ENCODE measurements around the gene PHC2. TPM values are rescaled to one million over a fixed set of nuclear protein-coding genes. Genes with fewer than 3 reads are reported as not detected.
"Not testable (repeated sequence)": the region's sequence is repeated elsewhere in the genome, so short reads cannot be mapped to it uniquely, and the experiment has no call there.

Gene PHC2
- total and polyA plus RNA-seq, 2 experiments from 2014 or later = 77.5 to 121 TPM

GRCh38 chr1:33292726-33293340, 138.1 kb downstream of the PHC2 start:
- 82% methylated on average over 13 of the region's 13 CpGs for WGBS (ENCODE audit: low lambda C conversion rate, missing lambda C conversion rate)
- no peak overlapping the region for H3K4me2 ChIP-seq
- no peaks in the 10 kb centered on the region for H3K36me3 ChIP-seq (replicated peaks; ENCODE audit: insufficient read depth, low read depth)

DNA sequence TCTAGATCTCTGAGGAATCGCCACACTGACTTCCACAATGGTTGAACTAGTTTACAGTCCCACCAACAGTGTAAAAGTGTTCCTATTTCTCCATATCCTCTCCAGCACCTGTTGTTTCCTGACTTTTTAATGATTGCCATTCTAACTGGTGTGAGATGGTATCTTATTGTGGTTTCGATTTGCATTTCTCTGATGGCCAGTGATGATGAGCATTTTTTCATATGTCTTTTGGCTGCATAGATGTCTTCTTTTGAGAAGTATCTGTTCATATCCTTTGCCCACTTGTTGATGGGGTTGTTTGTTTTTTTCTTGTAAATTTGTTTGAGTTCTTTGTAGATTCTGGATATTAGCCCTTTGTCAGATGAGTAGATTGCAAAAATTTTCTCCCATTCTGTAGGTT, 140.3 kb downstream of the PHC2 start:
- H3K4me2 ChIP-seq; H3K9me2 ChIP-seq (replicated peaks; ENCODE audit: insufficient read depth); H4K20me1 ChIP-seq (ENCODE audit: insufficient read depth, poor library complexity, severe bottlenecking); H3K79me2 ChIP-seq; H3K4me1 ChIP-seq (ENCODE audit: insufficient read depth); H3K27me3 ChIP-seq; H3K27ac ChIP-seq; H3K9me3 ChIP-seq (ENCODE audit: low read depth); DNase-seq (ENCODE audit: low spot score); H3K4me3 ChIP-seq; H2AFZ ChIP-seq; H3K36me3 ChIP-seq (replicated peaks; ENCODE audit: insufficient read depth, low read depth): not testable (repeated sequence)
- 100% methylated on average over 1 of the region's 2 CpGs for WGBS (ENCODE audit: low lambda C conversion rate, missing lambda C conversion rate)

More at GRCh38 chr1:33292726-33293340, 138.1 kb downstream of the PHC2 start:
- H4K20me1 ChIP-seq (ENCODE audit: insufficient read depth, poor library complexity, severe bottlenecking) = no peaks in the 10 kb centered on the region
- DNase-seq (ENCODE audit: low spot score) = no peak
- H3K9me2 ChIP-seq (replicated peaks; ENCODE audit: insufficient read depth) = no peaks in the 10 kb centered on the region
- no peaks in the 10 kb centered on the region for H3K27me3 ChIP-seq
- no peak overlapping the region for H3K4me3 ChIP-seq
- H2AFZ ChIP-seq = no peak overlapping the region
- no peaks in the 10 kb centered on the region for H3K4me1 ChIP-seq (ENCODE audit: insufficient read depth)
- TF ChIP-seq EZH2phosphoT487 (IDR thresholded peaks at IDR 0.05; ENCODE audit: low read depth, severe bottlenecking, unreplicated experiment) = no peak
- TF ChIP-seq, protein P1, sequence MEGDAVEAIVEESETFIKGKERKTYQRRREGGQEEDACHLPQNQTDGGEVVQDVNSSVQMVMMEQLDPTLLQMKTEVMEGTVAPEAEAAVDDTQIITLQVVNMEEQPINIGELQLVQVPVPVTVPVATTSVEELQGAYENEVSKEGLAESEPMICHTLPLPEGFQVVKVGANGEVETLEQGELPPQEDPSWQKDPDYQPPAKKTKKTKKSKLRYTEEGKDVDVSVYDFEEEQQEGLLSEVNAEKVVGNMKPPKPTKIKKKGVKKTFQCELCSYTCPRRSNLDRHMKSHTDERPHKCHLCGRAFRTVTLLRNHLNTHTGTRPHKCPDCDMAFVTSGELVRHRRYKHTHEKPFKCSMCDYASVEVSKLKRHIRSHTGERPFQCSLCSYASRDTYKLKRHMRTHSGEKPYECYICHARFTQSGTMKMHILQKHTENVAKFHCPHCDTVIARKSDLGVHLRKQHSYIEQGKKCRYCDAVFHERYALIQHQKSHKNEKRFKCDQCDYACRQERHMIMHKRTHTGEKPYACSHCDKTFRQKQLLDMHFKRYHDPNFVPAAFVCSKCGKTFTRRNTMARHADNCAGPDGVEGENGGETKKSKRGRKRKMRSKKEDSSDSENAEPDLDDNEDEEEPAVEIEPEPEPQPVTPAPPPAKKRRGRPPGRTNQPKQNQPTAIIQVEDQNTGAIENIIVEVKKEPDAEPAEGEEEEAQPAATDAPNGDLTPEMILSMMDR (IDR thresholded peaks at IDR 0.05; ENCODE audit: poor library complexity) = no peak
- TF ChIP-seq EZH2 (IDR thresholded peaks at IDR 0.05; ENCODE audit: borderline replicate concordance) = no peak
- no peaks in the 10 kb centered on the region for H3K9me3 ChIP-seq (ENCODE audit: low read depth)
- no peak overlapping the region for H3K27ac ChIP-seq
- H3K79me2 ChIP-seq = peaks cover 6% of the 10 kb centered on the region

DNA sequence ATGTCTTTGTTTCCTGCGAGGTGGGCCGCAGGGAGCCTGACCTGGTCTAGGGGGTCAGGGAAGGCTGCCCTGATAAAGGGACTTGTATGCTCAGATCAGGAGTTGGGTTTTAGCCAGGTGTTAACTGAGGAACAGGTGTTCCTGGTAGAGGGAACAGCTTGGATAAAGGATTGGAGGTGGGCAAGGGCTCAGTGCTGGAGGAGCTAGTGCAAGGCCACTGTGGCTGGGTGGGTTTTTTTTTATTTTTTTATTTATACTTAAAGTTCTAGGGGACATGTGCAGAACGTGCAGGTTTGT, 141.1 kb downstream of the PHC2 start:
- Histone ChIP-seq H3K27me3 (no peaks in the 10 kb centered on the region), H3K36me3 (replicated peaks; ENCODE audit: insufficient read depth, low read depth) (no peaks in the 10 kb centered on the region), H3K79me2 (peaks cover 5% of the 10 kb centered on the region), H3K4me3 (no peak overlapping the region), H3K4me1 (ENCODE audit: insufficient read depth) (no peaks in the 10 kb centered on the region), H3K27ac (no peak overlapping the region), H3K9me2 (replicated peaks; ENCODE audit: insufficient read depth) (no peaks in the 10 kb centered on the region), H2AFZ (no peak overlapping the region), H3K9me3 (ENCODE audit: low read depth) (no peaks in the 10 kb centered on the region), H3K4me2 (no peak overlapping the region), H4K20me1 (ENCODE audit: insufficient read depth, poor library complexity, severe bottlenecking) (no peaks in the 10 kb centered on the region)
- DNase-seq (ENCODE audit: low spot score) = no peak
- WGBS (ENCODE audit: low lambda C conversion rate, missing lambda C conversion rate) = 98% methylated on average over 3 of the region's 3 CpGs
- no peak for TF ChIP-seq EZH2 (IDR thresholded peaks at IDR 0.05; ENCODE audit: borderline replicate concordance)
- TF ChIP-seq, protein P1 (IDR thresholded peaks at IDR 0.05; ENCODE audit: poor library complexity) = no peak
- TF ChIP-seq EZH2phosphoT487 (IDR thresholded peaks at IDR 0.05; ENCODE audit: low read depth, severe bottlenecking, unreplicated experiment) = no peak

- no peak for DNase-seq (ENCODE audit: low spot score)
- no peak overlapping the region for H3K27ac ChIP-seq
- no peaks in the 10 kb centered on the region for H3K4me1 ChIP-seq (ENCODE audit: insufficient read depth)
- no peaks in the 10 kb centered on the region for H3K36me3 ChIP-seq (replicated peaks; ENCODE audit: insufficient read depth, low read depth)
- H3K9me3 ChIP-seq (ENCODE audit: low read depth) = no peaks in the 10 kb centered on the region
- H3K4me3 ChIP-seq = no peak overlapping the region
- H3K27me3 ChIP-seq = no peaks in the 10 kb centered on the region
- no peak overlapping the region for H3K4me2 ChIP-seq
- H4K20me1 ChIP-seq (ENCODE audit: insufficient read depth, poor library complexity, severe bottlenecking) = no peaks in the 10 kb centered on the region
- no peak overlapping the region for H2AFZ ChIP-seq
- TF ChIP-seq EZH2phosphoT487 (IDR thresholded peaks at IDR 0.05; ENCODE audit: low read depth, severe bottlenecking, unreplicated experiment) (no peak), EZH2 (IDR thresholded peaks at IDR 0.05; ENCODE audit: borderline replicate concordance) (no peak)
- TF ChIP-seq, protein P1 (IDR thresholded peaks at IDR 0.05; ENCODE audit: poor library complexity) = no peak
- H3K79me2 ChIP-seq = peaks cover 5% of the 10 kb centered on the region
- no peaks in the 10 kb centered on the region for H3K9me2 ChIP-seq (replicated peaks; ENCODE audit: insufficient read depth)
- WGBS (ENCODE audit: low lambda C conversion rate, missing lambda C conversion rate) = 97% methylated on average over 16 of the region's 16 CpGs
These were observed 141.7 kb downstream of the PHC2 start for GRCh38 chr1:33288976-33289857.
